ENCODE measurements around the gene RAB27B.
"Not testable (repeated sequence)": the region's sequence is repeated elsewhere in the genome, so short reads cannot be mapped to it uniquely, and the experiment has no call there.

Gene RAB27B

DNA sequence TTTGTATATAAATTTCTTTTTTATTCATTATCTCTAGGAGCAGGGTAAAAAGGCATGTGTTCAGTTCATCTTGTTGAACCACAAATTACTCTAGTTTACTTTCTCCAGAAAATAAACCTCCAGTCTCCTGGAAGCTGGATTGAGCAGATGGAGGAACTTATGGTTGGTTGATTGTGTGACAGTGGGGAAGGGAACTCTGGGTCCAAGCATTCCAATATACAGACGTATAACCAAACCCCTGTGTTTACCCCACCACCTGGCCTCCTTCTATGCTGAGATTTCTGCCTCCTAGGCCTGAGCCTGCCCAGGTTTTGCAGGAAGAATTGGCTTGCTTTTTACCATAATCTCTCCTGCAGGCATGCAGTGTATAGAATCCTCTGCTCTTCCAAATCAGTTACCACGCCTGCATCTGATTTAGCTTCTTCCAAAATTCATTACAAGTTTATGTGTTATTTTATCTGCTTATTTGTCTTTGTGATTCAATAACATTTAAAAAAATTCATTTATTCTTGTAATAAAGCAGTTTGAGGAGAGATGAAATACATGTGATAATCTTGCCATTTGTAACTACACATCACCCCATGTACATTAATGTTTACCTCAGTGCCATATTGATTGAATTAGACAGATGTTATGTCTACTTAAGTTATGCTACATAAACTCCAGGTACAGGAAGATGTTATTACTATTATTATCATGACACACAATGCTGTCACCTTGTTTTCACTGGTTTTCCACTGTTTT is 2.5 kb upstream of the RAB27B start:
- in situ Hi-C loops (cut with HindIII; ENCODE audit: low pct_unique_long_range_greater_than_20kb, low sequenced_read_pairs) = no loop called here
- no peak for DNase-seq (ENCODE audit: low read depth in 1 of 2, low spot score in 1 of 2)
- no peak for TF ChIP-seq JUND (IDR thresholded peaks at IDR 0.05; ENCODE audit: low read depth)

GRCh38 chr18:54828986-54829385 is 709 bp downstream of the RAB27B start:
- in situ Hi-C loops (cut with HindIII; ENCODE audit: low pct_unique_long_range_greater_than_20kb, low sequenced_read_pairs) = no loop called here
- TF ChIP-seq JUND (IDR thresholded peaks at IDR 0.05; ENCODE audit: low read depth) = no peak
- no peak for DNase-seq (ENCODE audit: low read depth in 1 of 2, low spot score in 1 of 2)

GRCh38 chr18:54829856-54830255 is 1.6 kb downstream of the RAB27B start:
- DNase-seq (ENCODE audit: low read depth in 1 of 2, low spot score in 1 of 2) = peak in 1 of 2 experiments; percentile 88
- no peak for TF ChIP-seq JUND (IDR thresholded peaks at IDR 0.05; ENCODE audit: low read depth)
- in situ Hi-C loops (cut with HindIII; ENCODE audit: low pct_unique_long_range_greater_than_20kb, low sequenced_read_pairs) = no loop called here

- TF ChIP-seq JUND (IDR thresholded peaks at IDR 0.05; ENCODE audit: low read depth) = no peak
- no peak for DNase-seq (ENCODE audit: low read depth in 1 of 2, low spot score in 1 of 2)
These were observed 2.0 kb downstream of the RAB27B start for GRCh38 chr18:54830260-54830659.

DNA sequence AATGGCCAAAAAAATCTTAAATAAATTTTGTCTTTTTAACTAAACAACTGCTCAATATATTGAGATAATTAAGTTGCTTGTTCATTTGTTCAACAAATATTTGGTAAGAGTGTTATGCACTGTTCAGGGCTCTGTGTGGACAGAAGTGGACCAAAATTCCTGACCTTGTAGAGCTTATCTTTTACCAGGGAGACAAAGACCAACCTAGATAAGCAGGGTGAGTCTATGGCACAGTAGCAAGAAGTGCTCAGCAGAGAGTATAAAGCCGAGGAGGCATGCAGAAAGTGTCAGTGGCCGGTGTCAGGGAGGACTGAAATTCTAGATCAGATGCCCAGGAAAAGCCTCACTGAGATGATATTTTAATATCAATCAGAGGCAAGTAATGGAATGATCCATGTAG is 2.6 kb downstream of the RAB27B start:
- in situ Hi-C loops (cut with HindIII; ENCODE audit: low pct_unique_long_range_greater_than_20kb, low sequenced_read_pairs) = no loop called here
- TF ChIP-seq JUND (IDR thresholded peaks at IDR 0.05; ENCODE audit: low read depth) = no peak
- DNase-seq (ENCODE audit: low read depth in 1 of 2, low spot score in 1 of 2) = no peak

More at GRCh38 chr18:54830260-54830659, 2.0 kb downstream of the RAB27B start:
- in situ Hi-C loops (cut with HindIII; ENCODE audit: low pct_unique_long_range_greater_than_20kb, low sequenced_read_pairs) = no loop called here

DNA sequence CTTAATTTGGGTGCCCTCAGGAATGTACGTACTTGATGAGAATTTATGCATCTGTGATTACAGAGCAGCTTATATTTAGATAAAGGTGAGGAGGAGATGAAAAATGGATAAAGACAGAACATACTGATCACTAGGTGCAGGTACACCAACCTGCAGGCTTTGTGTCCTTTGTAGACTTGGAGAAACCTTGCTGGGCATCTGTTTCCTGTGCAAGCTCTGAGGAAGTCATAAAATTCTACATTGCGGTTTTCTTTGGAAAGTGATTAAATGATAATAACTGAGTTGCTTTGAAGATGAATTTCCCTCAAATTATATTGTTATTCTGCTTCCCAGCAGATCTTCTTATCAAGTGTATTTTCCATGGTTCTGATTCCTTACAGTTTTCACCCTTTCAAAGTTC is 7.7 kb downstream of the RAB27B start:
- in situ Hi-C loops (cut with HindIII; ENCODE audit: low pct_unique_long_range_greater_than_20kb, low sequenced_read_pairs) = no loop called here
- no peak for TF ChIP-seq JUND (IDR thresholded peaks at IDR 0.05; ENCODE audit: low read depth)
- DNase-seq (ENCODE audit: low read depth in 1 of 2, low spot score in 1 of 2) = no peak

- in situ Hi-C loops (cut with HindIII; ENCODE audit: low pct_unique_long_range_greater_than_20kb, low sequenced_read_pairs) = no loop called here
- no peak for TF ChIP-seq JUND (IDR thresholded peaks at IDR 0.05; ENCODE audit: low read depth)
- no peak for DNase-seq (ENCODE audit: low read depth in 1 of 2, low spot score in 1 of 2)
These were observed 15.0 kb downstream of the RAB27B start for GRCh38 chr18:54843314-54843713.

DNA sequence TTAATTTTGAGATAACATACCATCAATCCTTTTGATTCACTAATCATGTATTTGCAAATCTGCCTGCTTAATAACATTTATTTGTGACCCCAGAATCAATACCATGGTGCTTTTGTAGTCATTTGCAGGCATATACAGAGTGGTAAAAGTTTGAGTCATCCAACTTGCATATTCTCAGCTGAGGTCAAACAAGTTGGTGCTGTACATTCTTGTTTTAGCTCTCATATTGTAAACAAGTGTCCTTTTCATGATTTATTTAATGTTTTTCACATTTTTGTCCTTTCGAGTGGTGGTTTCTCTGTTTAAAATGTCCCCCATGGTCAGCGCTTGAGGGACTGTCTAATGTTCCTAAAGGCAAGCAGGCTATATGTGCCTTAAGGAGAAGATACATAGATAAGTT is 17.5 kb downstream of the RAB27B start:
- no peak for TF ChIP-seq JUND (IDR thresholded peaks at IDR 0.05; ENCODE audit: low read depth)
- in situ Hi-C loops (cut with HindIII; ENCODE audit: low pct_unique_long_range_greater_than_20kb, low sequenced_read_pairs) = no loop called here
- DNase-seq (ENCODE audit: low read depth in 1 of 2, low spot score in 1 of 2) = no peak

DNA sequence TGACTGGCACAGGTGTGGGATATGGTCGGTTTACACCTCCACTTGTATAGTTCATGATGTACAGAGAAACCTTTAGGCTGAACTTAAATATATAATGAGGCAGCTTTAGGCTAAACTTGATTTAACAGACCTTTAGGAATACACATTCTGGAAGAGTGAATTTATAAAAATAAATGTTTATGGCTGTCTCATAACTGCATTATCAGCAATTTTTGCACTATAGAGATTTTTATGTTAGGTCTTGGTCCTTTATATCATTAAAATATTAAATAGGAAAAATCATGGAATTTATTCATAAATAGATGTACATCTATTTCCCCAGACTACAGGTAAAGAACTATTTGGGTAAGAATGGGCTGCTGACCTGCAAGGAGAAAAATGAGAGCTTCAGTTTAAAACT is 19.8 kb downstream of the RAB27B start:
- DNase-seq (ENCODE audit: low read depth in 1 of 2, low spot score in 1 of 2) = no peak
- TF ChIP-seq JUND (IDR thresholded peaks at IDR 0.05; ENCODE audit: low read depth) = no peak
- in situ Hi-C loops (cut with HindIII; ENCODE audit: low pct_unique_long_range_greater_than_20kb, low sequenced_read_pairs) = no loop called here

- no peak for TF ChIP-seq JUND (IDR thresholded peaks at IDR 0.05; ENCODE audit: low read depth)
- in situ Hi-C loops (cut with HindIII; ENCODE audit: low pct_unique_long_range_greater_than_20kb, low sequenced_read_pairs) = no loop called here
- DNase-seq (ENCODE audit: low read depth in 1 of 2, low spot score in 1 of 2) = peak in 1 of 2 experiments; percentile 12
These were observed 21.4 kb downstream of the RAB27B start for GRCh38 chr18:54849683-54850082.

DNA sequence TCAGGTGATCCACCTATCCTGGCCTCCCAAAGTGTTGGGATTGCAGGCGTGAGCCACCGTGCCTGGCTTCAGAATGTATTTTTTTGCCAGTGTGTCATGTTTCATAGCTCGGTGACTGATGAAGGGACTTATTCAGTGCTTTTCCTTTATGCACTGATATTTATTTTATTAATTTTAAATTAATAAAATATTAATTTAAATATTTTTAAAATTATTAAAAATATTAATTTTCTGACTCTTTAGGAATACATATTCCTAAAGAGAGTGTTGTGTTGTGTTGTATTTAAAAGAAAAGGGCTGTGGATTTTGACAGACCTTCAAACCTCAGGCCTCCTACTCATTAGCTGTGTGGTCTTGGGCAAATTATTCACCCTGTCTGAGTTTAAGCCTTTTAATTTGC is 22.3 kb downstream of the RAB27B start:
- in situ Hi-C loops (cut with HindIII; ENCODE audit: low pct_unique_long_range_greater_than_20kb, low sequenced_read_pairs) = no loop called here
- no peak for DNase-seq (ENCODE audit: low read depth in 1 of 2, low spot score in 1 of 2)
- no peak for TF ChIP-seq JUND (IDR thresholded peaks at IDR 0.05; ENCODE audit: low read depth)

DNA sequence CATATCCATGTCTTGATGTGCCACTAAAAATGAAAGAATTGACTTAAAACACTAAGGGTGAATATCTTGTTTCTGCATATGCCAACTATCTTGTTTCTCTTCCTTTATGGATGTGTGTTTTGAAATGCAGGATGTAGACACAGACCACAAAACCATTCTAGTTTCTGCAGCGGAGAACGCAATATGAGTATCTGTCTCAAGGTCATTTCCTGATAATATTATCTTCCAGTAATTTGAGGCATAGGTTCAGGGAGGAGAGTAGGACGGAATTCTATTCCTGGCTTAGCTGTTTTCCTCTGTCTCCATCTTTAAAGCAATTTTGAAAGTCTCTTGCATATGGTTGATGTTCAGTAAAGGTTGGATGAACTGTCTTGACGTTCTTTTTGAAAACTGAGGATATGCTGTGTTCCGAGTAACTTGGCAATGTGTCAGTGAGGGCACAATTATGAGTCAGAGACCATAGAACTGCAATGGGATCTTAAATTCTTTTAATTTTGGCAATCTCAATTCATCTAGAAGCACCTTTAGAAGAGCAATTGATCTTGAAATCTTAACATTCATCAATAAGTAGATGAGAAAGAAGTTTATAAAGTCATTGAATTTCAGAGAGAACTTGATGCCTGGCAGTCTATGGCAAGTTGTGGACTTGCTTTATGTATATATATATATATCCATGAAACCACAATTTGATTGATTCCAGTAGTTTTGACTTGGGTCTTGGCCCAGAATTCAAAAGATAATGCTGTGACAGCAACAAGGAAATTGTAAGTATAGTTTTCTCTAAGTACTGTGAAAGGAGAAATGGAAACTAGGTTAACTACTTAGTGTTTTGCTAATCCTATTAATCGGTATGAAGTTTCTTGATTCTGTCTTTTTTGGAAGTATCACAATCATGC is 24.8 kb downstream of the RAB27B start:
- DNase-seq (ENCODE audit: low read depth in 1 of 2, low spot score in 1 of 2) = no peak
- in situ Hi-C loops (cut with HindIII; ENCODE audit: low pct_unique_long_range_greater_than_20kb, low sequenced_read_pairs) = no loop called here
- no peak for TF ChIP-seq JUND (IDR thresholded peaks at IDR 0.05; ENCODE audit: low read depth)

DNA sequence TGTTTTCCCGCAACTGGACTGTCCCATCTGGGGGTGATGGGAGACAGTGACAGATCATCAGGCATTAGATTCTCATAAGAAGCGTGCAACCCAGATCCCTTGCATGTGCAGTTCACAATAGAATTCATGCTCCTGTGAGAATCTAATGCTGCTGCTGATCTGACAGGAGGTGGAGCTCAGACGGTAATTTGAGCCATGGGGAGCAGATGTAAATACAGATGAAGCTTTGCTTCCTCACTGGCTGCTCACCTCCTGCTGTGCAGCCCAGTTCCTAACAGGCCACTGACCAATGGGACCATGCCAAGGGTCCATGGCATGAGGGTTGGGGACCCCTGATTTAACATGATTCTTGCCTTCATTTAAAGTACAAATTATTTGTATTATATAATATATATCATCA is 26.8 kb downstream of the RAB27B start:
- in situ Hi-C loops (cut with HindIII; ENCODE audit: low pct_unique_long_range_greater_than_20kb, low sequenced_read_pairs) = not testable (repeated sequence)
- peak in 1 of 2 experiments; percentile 52 for DNase-seq (ENCODE audit: low read depth in 1 of 2, low spot score in 1 of 2)
